T47D (cell line): ENCODE measurements around the gene ZNF773.
"Not testable (repeated sequence)": the region's sequence is repeated elsewhere in the genome, so short reads cannot be mapped to it uniquely, and the experiment has no call there.

Experiments
- DNase-seq, 2 experiments: peaks; one replicate each; pipeline versions ENCODE4 v3.0.0 to v3.0.0-alpha.2; 2011 to 2012; ENCODE audit warnings: low read depth in 1 of 2, low spot score in 1 of 2
- JUND ChIP-seq: IDR thresholded peaks from 2 replicates; pipeline ENCODE4 v1.6.1; 2012; ENCODE audit warnings: low read depth
- in situ Hi-C: cut with HindIII; loops from 2 replicates; pipeline ENCODE4 v1.10.0; 2016; ENCODE audit warnings: low sequenced_read_pairs, low pct_unique_long_range_greater_than_20kb

The ZNF773 gene

GRCh38 chr19:57512845-57513244, 13.1 kb downstream of the ZNF773 start:
- peak in 1 of 2 experiments; percentile 10 for DNase-seq
- in situ Hi-C loops = no loop called here
- TF ChIP-seq JUND = no peak

- no peak for DNase-seq
- TF ChIP-seq JUND = no peak
- in situ Hi-C loops = no loop called here
Measured at GRCh38 chr19:57515255-57515654, 15.5 kb downstream of the ZNF773 start.

- DNase-seq, in situ Hi-C loops: not testable (repeated sequence)
Measured at GRCh38 chr19:57518021-57518420, 18.3 kb downstream of the ZNF773 start.

GRCh38 chr19:57527136-57527881, 27.6 kb downstream of the ZNF773 start, which contains the start of gene ZNF549:
Gene ZNF549 (plus strand): TSS chr19:57527356. CDS start chr19:57527574, 218 bp downstream.
- in situ Hi-C loops = no loop called here
- no peak for TF ChIP-seq JUND
- DNase-seq = peak; percentile 89 to 96

GRCh38 chr19:57537953-57538547, 38.3 kb downstream of the ZNF773 start:
- DNase-seq = no peak
- in situ Hi-C loops = no loop called here
- TF ChIP-seq JUND = no peak

GRCh38 chr19:57546513-57546912, 46.8 kb downstream of the ZNF773 start:
- in situ Hi-C loops = no loop called here
- TF ChIP-seq JUND = no peak
- no peak for DNase-seq

- in situ Hi-C loops = no loop called here
- no peak for DNase-seq
Measured at GRCh38 chr19:57552432-57552831, 52.7 kb downstream of the ZNF773 start.

GRCh38 chr19:57557659-57558058, 57.9 kb downstream of the ZNF773 start:
- in situ Hi-C loops = no loop called here
- DNase-seq = no peak
- no peak for TF ChIP-seq JUND

More at GRCh38 chr19:57552432-57552831, 52.7 kb downstream of the ZNF773 start:
- TF ChIP-seq JUND = no peak
